Transverse colon (tissue), 4 donors: ENCODE measurements around the gene SECTM1.

ENCODE experiments used
- POLR2A ChIP-seq: fragments of 450-650 bp; IDR thresholded peaks from one replicate; pipeline ENCODE4 v1.6.1; 2016; ENCODE audit warnings: antibody characterized with exemption, mild to moderate bottlenecking, moderate library complexity
- POLR2AphosphoS5 ChIP-seq, 3 donors: sonication (generic); formaldehyde crosslinking; IDR thresholded peaks; one replicate each; pipeline ENCODE4 v1.6.1; 2016; ENCODE audit warnings: antibody characterized with exemption in 3 of 3
- TF ChIP-seq, protein P1 (sequence below), 5 experiments: fragments of 200-600 bp in 3 of 5; fragments of 450-650 bp in 2 of 5; sonication (generic) in 3 of 5; IDR thresholded peaks; 1 replicate in 2 of 5; 2 replicates in 3 of 5; pipeline ENCODE4 v1.5.1; 2016 to 2017; ENCODE audit warnings: antibody characterized with exemption in 5 of 5, inconsistent platforms in 3 of 5, mild to moderate bottlenecking in 2 of 5, moderate library complexity in 1 of 5

DNA sequence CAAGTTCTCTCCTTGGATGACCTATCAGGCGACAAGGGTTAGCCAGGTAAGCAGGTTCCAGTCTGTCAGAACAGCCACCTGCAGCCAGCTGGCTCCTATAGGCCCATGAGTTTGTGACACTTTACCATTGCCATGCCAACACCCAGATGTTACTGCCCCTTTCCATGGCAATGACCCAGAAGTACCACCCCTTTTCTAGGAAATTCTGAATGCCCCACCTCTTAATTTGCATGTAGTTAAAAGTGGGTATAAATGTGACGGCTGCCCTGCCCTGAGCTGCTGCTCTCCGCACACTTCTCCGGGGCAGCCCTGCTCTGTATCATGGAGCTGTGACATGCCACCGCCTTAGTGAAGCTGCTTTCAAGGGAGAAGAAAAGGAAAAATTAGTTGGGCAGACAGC, 10.0 kb upstream of the SECTM1 start:
- TF ChIP-seq POLR2A (no peak), POLR2AphosphoS5 (IDR thresholded peaks at IDR 0.05) (no peak)
- TF ChIP-seq, protein P1, sequence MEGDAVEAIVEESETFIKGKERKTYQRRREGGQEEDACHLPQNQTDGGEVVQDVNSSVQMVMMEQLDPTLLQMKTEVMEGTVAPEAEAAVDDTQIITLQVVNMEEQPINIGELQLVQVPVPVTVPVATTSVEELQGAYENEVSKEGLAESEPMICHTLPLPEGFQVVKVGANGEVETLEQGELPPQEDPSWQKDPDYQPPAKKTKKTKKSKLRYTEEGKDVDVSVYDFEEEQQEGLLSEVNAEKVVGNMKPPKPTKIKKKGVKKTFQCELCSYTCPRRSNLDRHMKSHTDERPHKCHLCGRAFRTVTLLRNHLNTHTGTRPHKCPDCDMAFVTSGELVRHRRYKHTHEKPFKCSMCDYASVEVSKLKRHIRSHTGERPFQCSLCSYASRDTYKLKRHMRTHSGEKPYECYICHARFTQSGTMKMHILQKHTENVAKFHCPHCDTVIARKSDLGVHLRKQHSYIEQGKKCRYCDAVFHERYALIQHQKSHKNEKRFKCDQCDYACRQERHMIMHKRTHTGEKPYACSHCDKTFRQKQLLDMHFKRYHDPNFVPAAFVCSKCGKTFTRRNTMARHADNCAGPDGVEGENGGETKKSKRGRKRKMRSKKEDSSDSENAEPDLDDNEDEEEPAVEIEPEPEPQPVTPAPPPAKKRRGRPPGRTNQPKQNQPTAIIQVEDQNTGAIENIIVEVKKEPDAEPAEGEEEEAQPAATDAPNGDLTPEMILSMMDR (IDR thresholded peaks at IDR 0.05) = no peak
